HG02885 (cell line): ENCODE data around the gene CTSD.

Source experiments
- ATAC-seq: cut with Tn5 transposase; IDR thresholded peaks from one replicate; pipeline ENCODE4 v1.9.1; 2021; ENCODE audit warnings: mild to moderate bottlenecking; ENCODE audit not compliant: unreplicated experiment, poor library complexity

Gene CTSD

DNA sequence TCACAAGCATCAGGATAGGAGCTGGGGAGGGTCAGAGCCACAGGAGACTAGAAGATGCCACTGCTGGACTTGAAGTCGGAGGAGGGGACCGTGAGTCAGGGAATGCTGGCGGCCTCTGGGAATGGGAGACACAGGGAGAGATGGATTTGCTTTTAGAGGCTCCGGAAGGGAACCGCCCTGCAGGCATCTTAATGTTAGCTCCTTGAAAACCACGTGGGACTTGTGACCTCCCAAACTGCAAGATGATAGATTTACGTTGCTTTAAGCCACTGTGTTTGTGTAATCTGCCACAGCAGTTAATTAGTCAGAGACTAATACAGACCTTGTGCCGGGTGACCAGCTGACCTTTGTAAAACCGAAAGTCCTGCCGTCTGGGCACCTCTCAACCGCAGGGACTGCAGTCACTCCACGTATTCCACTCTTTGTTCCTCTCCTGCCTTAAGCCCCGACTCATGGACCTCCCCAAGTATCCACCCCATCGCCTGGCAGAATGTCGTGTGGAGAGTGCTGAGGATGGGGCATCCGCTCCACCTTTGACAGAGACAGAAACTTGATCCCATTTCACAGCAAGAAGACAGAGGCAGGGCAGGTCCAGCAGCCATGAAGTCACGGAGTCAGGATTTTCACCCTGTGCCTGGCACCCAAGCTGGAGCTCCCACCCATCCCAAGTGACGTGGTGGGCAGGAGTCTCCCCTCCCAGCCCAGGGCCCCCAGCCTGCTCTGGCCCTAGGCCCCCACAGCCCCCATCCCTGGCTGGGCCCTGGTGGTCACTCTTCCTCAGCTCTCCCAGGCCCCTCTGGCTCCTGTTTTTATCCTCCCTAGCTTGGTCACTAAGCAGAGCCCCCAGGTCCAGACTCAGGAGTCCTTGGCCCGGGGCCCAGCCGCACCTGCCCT is 19.4 kb upstream of the CTSD start:
- ATAC-seq = no peak

DNA sequence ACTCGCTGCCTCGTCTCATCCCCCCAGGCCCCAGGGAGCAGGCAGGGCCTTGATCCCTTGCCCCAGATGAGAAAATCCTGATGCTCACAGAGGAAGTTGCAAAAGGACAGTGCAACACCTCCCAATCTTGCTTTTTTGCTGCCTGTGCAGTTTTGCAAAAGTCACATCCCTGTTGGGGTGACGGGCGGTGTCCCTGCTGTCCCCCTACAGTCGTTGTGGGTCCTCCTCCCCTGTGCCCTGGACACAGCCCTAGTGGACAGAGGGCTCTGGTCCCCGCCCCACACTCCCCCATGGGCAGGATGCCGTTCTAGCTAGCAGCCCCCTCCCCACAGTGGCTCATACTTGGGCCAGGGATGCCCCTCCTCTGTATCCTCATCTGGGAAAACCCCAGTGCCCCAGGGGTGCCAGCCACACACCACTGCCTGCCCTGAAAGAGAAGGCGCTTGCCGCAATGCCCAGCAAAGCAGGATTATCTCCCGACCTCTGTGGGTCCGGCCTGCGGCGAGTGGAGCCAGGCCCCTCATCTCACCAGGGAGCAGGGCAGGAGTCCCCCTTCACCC is 18.4 kb upstream of the CTSD start:
- no peak for ATAC-seq

DNA sequence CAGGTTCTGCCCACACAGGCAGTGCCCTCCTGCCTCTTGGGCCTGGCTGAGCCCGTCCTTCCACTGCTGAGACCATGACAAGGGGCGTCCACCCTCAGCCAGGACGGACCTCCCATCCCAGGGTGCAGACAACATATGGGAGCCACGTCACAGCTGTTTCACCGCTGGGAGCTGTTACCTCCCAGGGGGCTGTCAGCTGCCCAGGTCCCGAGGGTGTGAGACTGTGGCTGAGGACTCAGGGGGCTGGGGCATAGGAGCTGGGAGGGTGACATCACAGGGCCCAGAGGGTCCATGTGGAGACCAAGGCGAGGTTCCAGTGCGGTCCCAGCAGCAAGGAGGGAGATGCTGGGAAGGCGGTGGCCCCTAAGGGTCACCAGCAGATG is 17.9 kb upstream of the CTSD start:
- no peak for ATAC-seq

- no peak for ATAC-seq
Measured at GRCh38 chr11:1780700-1781592, 17.2 kb upstream of the CTSD start.

DNA sequence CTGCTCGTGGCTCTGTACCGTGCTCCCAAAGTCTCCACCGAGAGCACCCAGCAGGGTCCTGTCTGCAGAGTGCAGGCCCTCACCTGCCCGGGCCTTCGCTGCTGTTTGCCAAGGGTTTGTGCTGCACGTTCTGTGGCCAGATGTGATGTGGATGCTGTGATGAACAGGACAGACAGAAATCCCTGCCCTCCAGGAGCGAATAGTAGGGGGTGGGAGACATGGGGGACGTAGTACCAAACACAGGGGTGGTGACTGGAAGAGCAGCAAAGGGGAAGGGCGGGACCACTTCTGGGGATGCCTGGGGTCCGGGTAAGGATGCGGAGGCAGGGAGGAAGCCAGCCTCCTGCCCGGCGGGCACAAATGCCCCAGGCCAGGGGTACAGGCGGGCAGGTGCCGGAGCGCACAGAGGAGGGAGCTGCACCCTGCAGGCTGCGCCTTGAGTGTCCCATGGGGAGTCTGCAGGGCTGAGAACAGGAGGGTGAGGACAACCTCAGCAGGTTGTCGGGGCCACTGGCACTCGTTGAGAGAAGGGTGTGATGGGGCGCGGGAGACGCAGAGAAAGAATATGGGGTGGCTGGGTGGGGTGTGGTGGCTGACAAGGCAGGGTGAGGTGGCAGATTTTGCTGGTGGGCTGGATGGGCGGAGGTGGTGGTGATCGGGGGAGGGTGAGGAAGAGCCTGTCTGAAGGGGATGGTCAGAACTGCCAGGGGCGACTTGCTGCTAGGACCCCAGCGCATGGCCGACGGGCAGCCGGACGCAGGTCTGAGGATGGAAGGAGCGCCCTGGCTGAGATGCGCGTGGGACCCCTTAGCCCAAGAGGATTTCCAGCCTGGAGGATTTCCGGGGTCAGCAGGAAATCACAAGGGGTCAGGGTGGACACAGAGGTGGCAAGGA is 16.3 kb upstream of the CTSD start:
- no peak for ATAC-seq

DNA sequence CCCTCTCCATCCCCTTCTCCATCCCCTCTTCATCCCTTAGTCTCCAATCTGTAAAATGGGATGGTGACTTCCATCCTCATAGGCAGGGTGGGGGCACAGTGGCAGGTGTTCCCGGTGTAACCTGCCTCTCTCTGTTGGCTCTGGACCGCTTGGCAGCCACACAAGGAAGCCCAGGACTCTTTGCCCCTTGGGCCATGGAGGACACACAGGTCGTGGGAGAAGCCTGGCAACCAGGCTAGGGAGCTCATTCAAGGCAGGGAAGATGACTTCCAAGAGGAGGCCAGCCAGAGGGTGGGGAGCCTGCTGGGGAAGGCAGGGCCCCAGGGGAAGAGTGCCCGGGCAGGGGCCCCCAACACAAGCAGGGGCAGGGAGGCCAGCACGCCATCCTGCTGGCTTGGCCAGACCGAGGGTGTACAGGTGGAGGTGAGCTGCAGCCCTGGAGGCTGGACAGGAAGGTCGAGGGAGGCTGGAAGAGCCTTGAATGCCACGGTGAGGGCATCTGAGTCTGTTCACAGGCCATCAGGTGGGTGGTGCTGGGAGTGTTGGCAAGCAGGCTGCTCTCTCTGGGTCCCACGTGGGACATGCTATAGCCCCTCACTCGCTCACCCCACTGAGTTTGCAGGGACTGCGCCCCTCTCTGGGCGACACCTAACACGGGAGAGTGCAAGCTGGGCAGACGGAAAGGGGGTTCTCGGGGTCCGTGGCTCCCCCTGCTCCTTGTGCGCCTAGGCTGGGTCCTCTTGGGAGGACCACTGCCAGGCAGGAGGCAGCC is 15.5 kb upstream of the CTSD start:
- no peak for ATAC-seq

GRCh38 chr11:1778141-1778911 is 14.6 kb upstream of the CTSD start:
- no peak for ATAC-seq

DNA sequence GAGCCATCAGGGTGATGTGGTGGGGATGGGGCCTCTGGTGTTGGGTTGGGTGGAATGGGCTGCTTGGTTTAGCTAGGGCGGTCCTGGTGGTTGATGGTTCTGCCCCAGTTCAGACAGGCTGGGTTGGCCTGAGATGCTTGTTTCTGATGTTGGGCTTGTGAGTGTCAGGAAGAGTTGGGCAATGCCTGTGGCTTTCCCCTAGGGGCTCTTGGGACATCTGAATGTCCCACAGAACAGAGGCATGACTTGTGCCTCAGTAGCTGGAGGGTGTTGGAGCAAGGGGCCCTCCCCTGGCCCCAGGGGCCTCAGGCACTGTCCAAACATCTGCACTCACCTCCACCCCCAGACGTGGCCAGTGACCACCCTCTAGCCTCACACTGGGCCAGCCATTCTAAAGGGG is 14.0 kb upstream of the CTSD start:
- no peak for ATAC-seq

DNA sequence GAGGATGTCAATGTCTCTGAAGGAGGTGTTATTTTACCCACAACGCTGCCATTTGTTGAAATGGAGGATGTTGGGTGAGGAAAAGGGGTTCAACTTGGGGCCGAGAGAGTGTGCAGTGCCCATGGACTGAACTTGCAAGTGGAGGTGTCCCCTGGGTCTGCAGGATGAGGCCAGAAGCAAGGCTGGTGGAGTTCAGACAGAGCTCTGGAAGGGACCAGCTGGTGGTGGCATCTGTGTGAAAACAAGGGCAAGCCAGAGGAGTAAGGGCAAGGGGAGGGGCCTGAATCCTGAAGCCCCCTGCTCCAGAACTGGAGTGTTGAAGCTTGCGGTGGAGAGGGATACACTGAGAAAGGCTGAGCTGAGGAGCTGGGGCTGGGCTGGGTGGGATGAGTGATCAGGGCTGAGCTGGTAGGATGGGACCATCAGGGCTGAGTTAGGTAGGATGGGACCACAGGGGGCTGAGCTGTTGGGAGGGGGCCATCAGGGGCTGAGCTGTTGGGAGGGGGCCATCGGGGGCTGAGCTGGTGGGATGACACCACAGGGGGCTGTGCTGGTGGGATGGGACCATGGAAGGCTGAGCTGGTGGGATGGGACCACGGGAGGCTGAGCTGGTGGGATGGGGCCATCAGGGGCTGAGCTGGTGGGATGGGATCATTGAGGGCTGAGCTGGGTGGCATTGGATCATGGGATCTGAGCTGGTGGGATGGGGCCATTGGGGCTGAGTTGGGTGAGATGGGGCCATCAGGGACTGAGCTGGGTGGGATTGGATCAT is 13.4 kb upstream of the CTSD start:
- ATAC-seq = no peak

- ATAC-seq = no peak
Measured at GRCh38 chr11:1776331-1776851, 12.7 kb upstream of the CTSD start.

DNA sequence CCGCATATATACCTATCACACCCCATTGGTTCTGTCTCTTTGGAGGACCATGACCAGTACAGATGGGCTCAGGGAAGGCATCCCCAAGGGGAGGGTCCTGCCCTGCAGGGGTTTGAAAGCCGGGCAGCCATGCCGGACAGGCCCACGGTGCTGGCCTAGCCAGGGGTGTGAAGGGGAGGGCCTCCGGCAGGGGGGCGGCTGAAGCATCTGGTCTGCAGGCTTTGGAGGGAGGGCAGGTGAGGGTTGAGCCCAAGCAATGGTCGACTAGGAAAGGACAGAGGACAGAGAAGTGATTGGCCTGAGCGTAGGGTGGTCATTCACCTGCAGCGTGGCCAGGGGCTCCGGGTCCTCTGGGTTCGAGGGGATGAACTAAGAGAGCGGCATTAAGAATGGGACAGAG is 11.2 kb upstream of the CTSD start:
- ATAC-seq = no peak

GRCh38 chr11:1773994-1774550 is 10.3 kb upstream of the CTSD start:
- no peak for ATAC-seq

DNA sequence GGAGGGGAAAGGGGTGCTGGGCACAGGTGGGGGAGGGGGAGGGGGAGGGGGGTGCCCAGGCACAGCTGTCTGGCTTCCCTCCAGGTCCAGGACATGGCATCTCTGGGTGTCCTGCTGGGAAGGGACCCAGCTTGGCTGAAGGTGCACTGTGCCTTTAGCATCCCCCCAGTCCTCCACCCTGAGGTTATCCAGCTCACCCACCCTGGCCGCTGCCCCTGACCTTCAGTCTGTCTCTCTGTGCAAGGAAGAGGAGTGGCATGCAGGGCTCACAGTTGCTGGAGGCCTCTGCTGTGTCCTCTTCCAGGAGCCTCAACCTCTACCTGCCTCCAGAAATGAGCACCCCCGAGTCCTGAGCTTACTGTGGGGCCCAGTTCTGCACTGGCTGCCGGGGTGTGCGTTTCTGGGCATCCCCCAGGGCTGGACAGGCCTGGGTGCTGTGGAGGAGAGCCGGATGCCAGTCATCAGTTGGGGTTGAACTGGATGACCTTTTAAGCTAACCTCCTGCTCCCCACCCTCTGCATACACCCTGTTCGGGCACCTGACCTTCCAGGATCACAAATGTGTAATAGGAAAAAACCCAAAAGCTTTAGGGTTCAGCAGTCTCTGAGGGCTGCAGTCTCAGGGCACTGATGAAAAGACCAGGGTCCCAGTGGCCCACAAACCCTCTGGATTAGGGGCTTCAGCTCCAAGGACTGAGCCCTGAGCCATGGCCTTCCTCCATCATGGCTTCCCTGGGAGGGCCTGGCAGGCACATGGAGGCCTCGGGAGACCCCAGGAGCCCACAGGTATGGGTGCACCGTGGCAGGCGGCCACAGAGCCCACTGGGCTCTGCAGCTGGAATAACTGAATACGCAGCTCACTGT is 9.6 kb upstream of the CTSD start:
- no peak for ATAC-seq

GRCh38 chr11:1772270-1773130 is 8.8 kb upstream of the CTSD start:
- no peak for ATAC-seq

DNA sequence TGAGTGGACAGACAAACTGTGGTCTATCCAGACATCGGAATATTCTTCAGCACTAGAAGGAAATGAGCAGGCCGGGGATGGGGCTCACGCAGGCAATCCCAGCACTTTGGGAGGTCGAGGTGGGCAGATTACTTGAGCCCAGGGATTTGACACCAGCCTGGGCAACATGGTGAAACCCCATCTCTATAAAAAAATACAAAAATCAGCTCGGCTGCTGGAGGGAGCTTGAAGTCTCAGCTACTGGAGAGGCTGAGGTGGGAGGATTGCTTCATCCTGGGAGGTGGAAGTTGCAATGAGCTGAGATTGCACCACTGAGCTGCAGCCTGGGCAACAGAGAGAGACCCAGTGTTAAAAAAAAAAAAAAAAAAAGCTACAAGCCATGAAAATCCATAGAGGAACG is 8.0 kb upstream of the CTSD start:
- no peak for ATAC-seq

DNA sequence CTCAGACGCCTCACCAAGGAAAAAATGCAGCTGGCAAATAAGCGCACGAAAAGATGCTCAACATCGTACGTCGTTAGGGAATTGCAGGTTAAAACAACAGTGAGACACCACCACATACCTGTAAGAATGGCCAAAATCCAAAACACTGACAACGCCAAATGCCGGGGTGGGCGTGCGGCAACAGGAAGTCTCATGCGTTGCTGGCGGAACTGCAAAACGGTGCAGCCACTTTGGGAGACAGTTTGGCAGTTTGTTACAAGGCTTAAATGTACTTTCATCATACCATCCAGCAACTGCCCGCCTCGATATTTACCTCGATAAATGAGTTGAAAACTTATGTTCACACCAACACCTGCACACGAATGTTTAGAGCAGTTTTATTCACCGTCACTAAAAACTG is 7.5 kb upstream of the CTSD start:
- no peak for ATAC-seq
